H9 (cell line): ENCODE results near the gene SRGAP3. TPM values are rescaled to one million over a fixed set of nuclear protein-coding genes. Genes with fewer than 3 reads are reported as not detected.

Experiments
- DNase-seq: peaks from one replicate; pipeline ENCODE4 v3.0.0-alpha.2; 2017
- H2AFZ ChIP-seq: one replicate; pipeline ENCODE4 v1.6.1; 2013; ENCODE audit warnings: mild to moderate bottlenecking, low read length, control low read depth, moderate library complexity
- H2AK5ac ChIP-seq: 2 replicates; pipeline ENCODE4 v1.6.1; 2013; ENCODE audit warnings: low read length, control low read depth, mixed read lengths; ENCODE audit not compliant: insufficient read length
- H2BK120ac ChIP-seq: one replicate; pipeline ENCODE4 v1.6.1; 2013; ENCODE audit warnings: low read depth, mild to moderate bottlenecking, low read length, control low read depth, inconsistent platforms; ENCODE audit not compliant: poor library complexity, severe bottlenecking
- H2BK12ac ChIP-seq: 2 replicates; pipeline ENCODE4 v1.6.1; 2013; ENCODE audit warnings: low read length, control low read depth, mixed read lengths, low read depth; ENCODE audit not compliant: insufficient read length
- H2BK15ac ChIP-seq: 2 replicates; pipeline ENCODE4 v1.6.1; 2013; ENCODE audit warnings: low read depth, low read length, control low read depth
- H2BK20ac ChIP-seq: one replicate; pipeline ENCODE4 v1.6.1; 2013; ENCODE audit warnings: low read depth, mild to moderate bottlenecking, low read length, control low read depth, inconsistent platforms; ENCODE audit not compliant: poor library complexity, severe bottlenecking
- H2BK5ac ChIP-seq: 2 replicates; pipeline ENCODE4 v1.6.1; 2013; ENCODE audit warnings: low read length, control low read depth, mixed read lengths; ENCODE audit not compliant: insufficient read length
- H3K14ac ChIP-seq: 2 replicates; pipeline ENCODE4 v1.6.1; 2013; ENCODE audit warnings: low read length, control low read depth; ENCODE audit not compliant: insufficient read depth
- H3K18ac ChIP-seq: 2 replicates; pipeline ENCODE4 v1.6.1; 2013; ENCODE audit warnings: low read depth, mild to moderate bottlenecking, mixed read lengths, low read length, control low read depth; ENCODE audit not compliant: insufficient read length
- H3K23ac ChIP-seq: 2 replicates; pipeline ENCODE4 v1.6.1; 2013; ENCODE audit warnings: low read length, control low read depth, mixed read lengths, low read depth; ENCODE audit not compliant: insufficient read length
- H3K23me2 ChIP-seq: 2 replicates; pipeline ENCODE4 v1.6.1; 2013; ENCODE audit warnings: low read depth, mild to moderate bottlenecking, mixed read lengths, low read length, control low read depth; ENCODE audit not compliant: insufficient read length, poor library complexity, severe bottlenecking
- H3K27ac ChIP-seq: 2 replicates; pipeline ENCODE4 v1.5.1; 2013; ENCODE audit warnings: low read length, control low read depth, mixed read lengths, low read depth; ENCODE audit not compliant: insufficient read length
- H3K27me3 ChIP-seq: 2 replicates; pipeline ENCODE4 v1.6.1; 2013; ENCODE audit warnings: low read length, control low read depth, inconsistent platforms; ENCODE audit not compliant: insufficient read depth
- H3K4ac ChIP-seq: 2 replicates; pipeline ENCODE4 v1.6.1; 2013; ENCODE audit warnings: low read depth, mild to moderate bottlenecking, control low read depth, inconsistent platforms, low read length, moderate library complexity
- H3K4me1 ChIP-seq: 2 replicates; pipeline ENCODE4 v1.6.1; 2013; ENCODE audit warnings: low read length, control low read depth, inconsistent platforms; ENCODE audit not compliant: insufficient read depth
- H3K4me2 ChIP-seq: 2 replicates; pipeline ENCODE4 v1.6.1; 2013; ENCODE audit warnings: low read length, control low read depth, mixed read lengths; ENCODE audit not compliant: insufficient read length, insufficient read depth
- H3K56ac ChIP-seq: 2 replicates; pipeline ENCODE4 v1.6.1; 2013; ENCODE audit warnings: low read depth, mild to moderate bottlenecking, mixed read lengths, low read length, control low read depth; ENCODE audit not compliant: insufficient read length
- H3K79me1 ChIP-seq: 2 replicates; pipeline ENCODE4 v1.6.1; 2013; ENCODE audit warnings: low read depth, mild to moderate bottlenecking, moderate library complexity, low read length, control low read depth, inconsistent platforms; ENCODE audit not compliant: insufficient read depth, poor library complexity, severe bottlenecking
- H3K79me2 ChIP-seq: 2 replicates; pipeline ENCODE4 v1.6.1; 2013; ENCODE audit warnings: low read length, control low read depth, inconsistent platforms; ENCODE audit not compliant: insufficient read depth
- H3K9ac ChIP-seq: 2 replicates; pipeline ENCODE4 v1.6.1; 2013; ENCODE audit warnings: low read length, control low read depth, mixed read lengths; ENCODE audit not compliant: insufficient read length; ENCODE audit errors: extremely low read depth
- H3K9me3 ChIP-seq: one replicate; pipeline ENCODE4 v1.6.1; 2013; ENCODE audit warnings: low read depth, low read length, inconsistent platforms; ENCODE audit not compliant: control insufficient read depth
- H3T11ph ChIP-seq: one replicate; pipeline ENCODE4 v1.6.1; 2013; ENCODE audit warnings: mild to moderate bottlenecking, low read length, control low read depth, inconsistent platforms
- H4K20me1 ChIP-seq: one replicate; pipeline ENCODE4 v1.6.1; 2013; ENCODE audit not compliant: control insufficient read depth, insufficient read length, insufficient read depth
- H4K5ac ChIP-seq: 2 replicates; pipeline ENCODE4 v1.6.1; 2013; ENCODE audit warnings: low read depth, mild to moderate bottlenecking, mixed read lengths, low read length, control low read depth; ENCODE audit not compliant: insufficient read length
- H4K8ac ChIP-seq: replicated peaks from 2 replicates; pipeline ENCODE4 v1.6.1; 2013; ENCODE audit warnings: low read length, control low read depth, mixed read lengths, low read depth; ENCODE audit not compliant: insufficient read length
- H4K91ac ChIP-seq: 2 replicates; pipeline ENCODE4 v1.6.1; 2013; ENCODE audit warnings: low read depth, mild to moderate bottlenecking, moderate library complexity, mixed read lengths, low read length, control low read depth; ENCODE audit not compliant: insufficient read length
- H3K27ac Mint-ChIP-seq, 3 experiments: 2 replicates in 2 of 3; 3 replicates in 1 of 3; pipeline ENCODE4 v1.8.0; 2020 to 2021; ENCODE audit warnings: mixed read lengths in 3 of 3, mild to moderate bottlenecking in 1 of 3, moderate library complexity in 1 of 3
- H3K27me3 Mint-ChIP-seq: 2 replicates; pipeline ENCODE4 v1.8.0; 2021; ENCODE audit warnings: low read depth, mild to moderate bottlenecking, moderate library complexity, mixed read lengths
- H3K36me3 Mint-ChIP-seq, 3 experiments: 2 replicates in 2 of 3; 3 replicates in 1 of 3; pipeline ENCODE4 v1.8.0; 2020 to 2021; ENCODE audit warnings: low read depth in 3 of 3, mixed read lengths in 3 of 3; ENCODE audit not compliant: insufficient read depth in 1 of 3
- H3K4me1 Mint-ChIP-seq, 2 experiments: 2 replicates each; pipeline ENCODE4 v1.8.0; 2020; ENCODE audit warnings: mixed read lengths in 2 of 2
- H3K4me3 Mint-ChIP-seq, 2 experiments: 2 replicates in 1 of 2; 3 replicates in 1 of 2; pipeline ENCODE4 v1.8.0; 2020 to 2021; ENCODE audit warnings: mild to moderate bottlenecking in 2 of 2, mixed read lengths in 2 of 2, moderate library complexity in 1 of 2
- H3K9me3 Mint-ChIP-seq, 2 experiments: 2 replicates in 1 of 2; 3 replicates in 1 of 2; pipeline ENCODE4 v1.8.0; 2020; ENCODE audit warnings: mild to moderate bottlenecking in 2 of 2, mixed read lengths in 2 of 2, moderate library complexity in 1 of 2
- CTCF ChIP-seq: fragments of 200-600 bp; sonication (generic); conservative IDR thresholded peaks from 3 replicates; pipeline ENCODE4 v1.8.0; 2021; ENCODE audit warnings: antibody characterized with exemption, mild to moderate bottlenecking
- WGBS: extraction: QIAGEN DNeasy Blood & Tissue Kit; methylation state at CpG from one replicate; pipeline ENCODE4 v1.1.7; 2013; ENCODE audit warnings: missing lambda C conversion rate, low lambda C conversion rate, mixed read lengths; ENCODE audit not compliant: insufficient read length; ENCODE audit errors: extremely low coverage; 5-methylcytosine and 5-hydroxymethylcytosine counted together
- total RNA-seq: library from RNA; stranded (reverse); gene quantifications from 2 replicates; pipeline ENCODE4 v1.2.1, GENCODE V29; 2021

The SRGAP3 gene
- total RNA-seq, 1 experiment from 2014 or later, result 3.4 TPM

- peaks cover 0 to 4% of the 10 kb centered on the region in 2 experiments; a peak in 2 of 4 replicates for H3K4me1 Mint-ChIP-seq
- Histone ChIP-seq H2BK120ac (no peak overlapping the region), H3K23me2 (no peaks in the 10 kb centered on the region), H4K5ac (no peak overlapping the region), H3K4me2 (no peak overlapping the region), H4K91ac (no peak overlapping the region), H3K9me3 (no peaks in the 10 kb centered on the region), H3T11ph (no peak overlapping the region), H2BK15ac (no peak overlapping the region), H2AFZ (no peak overlapping the region), H3K23ac (no peak overlapping the region), H3K14ac (no peak overlapping the region), H3K18ac (no peak overlapping the region), H3K27ac (no peak overlapping the region), H2BK12ac (no peak overlapping the region), H3K4me1 (no peaks in the 10 kb centered on the region), H2BK5ac (no peak overlapping the region), H3K79me1 (no peaks in the 10 kb centered on the region), H3K79me2 (no peaks in the 10 kb centered on the region), H3K4ac (no peak overlapping the region), H3K27me3 (no peaks in the 10 kb centered on the region), H3K9ac (no peak overlapping the region), H4K8ac (no peak overlapping the region), H3K56ac (no peak overlapping the region), H4K20me1 (no peaks in the 10 kb centered on the region), H2AK5ac (no peak overlapping the region), H2BK20ac (no peak overlapping the region)
- TF ChIP-seq CTCF, result no peak
- no peak overlapping the region for H3K27ac Mint-ChIP-seq
- H3K9me3 Mint-ChIP-seq, result peaks cover 14% of the 10 kb centered on the region in 2 experiments
- H3K36me3 Mint-ChIP-seq, result peaks cover 3 to 16% (median 4%) of the 10 kb centered on the region in 3 experiments; a peak in 4 of 7 replicates
- no CpG with 5 or more reads among the region's 2 CpGs for WGBS
- H3K4me3 Mint-ChIP-seq, result no peak overlapping the region
- DNase-seq, result no peak
- peaks cover 7% of the 10 kb centered on the region for H3K27me3 Mint-ChIP-seq
These were observed 106.3 kb downstream of the SRGAP3 start for GRCh38 chr3:9143184-9143583.
